ENCODE data around the gene RNF223. TPM values are rescaled to one million over a fixed set of nuclear protein-coding genes. Genes with fewer than 3 reads are reported as not detected.
"Not testable (repeated sequence)": the region's sequence is repeated elsewhere in the genome, so short reads cannot be mapped to it uniquely, and the experiment has no call there.

The RNF223 gene
- total RNA-seq, 4 donors from 2014 or later, result not detected

GRCh38 chr1:1106510-1107221 is 32.6 kb upstream of the RNF223 start:
- no peaks in the 10 kb centered on the region for H3K27me3 ChIP-seq
- 90 to 99% methylated on average over 8 to 9 of the region's 31 CpGs for WGBS, 2 donors
- H3K9me3 ChIP-seq, result peaks cover 0 to 3% (median 0%) of the 10 kb centered on the region in 4 donors
- DNase-seq (ENCODE audit: low spot score in 2 of 2), result no peak
- no peaks in the 10 kb centered on the region for H3K4me1 ChIP-seq
- no peak for TF ChIP-seq EP300 (IDR thresholded peaks at IDR 0.05)
- H3K27ac ChIP-seq, result no peak overlapping the region
- H3K4me3 ChIP-seq, result no peak overlapping the region
- H3K36me3 ChIP-seq, result peaks cover 0 to 8% (median 0%) of the 10 kb centered on the region in 3 donors

DNA sequence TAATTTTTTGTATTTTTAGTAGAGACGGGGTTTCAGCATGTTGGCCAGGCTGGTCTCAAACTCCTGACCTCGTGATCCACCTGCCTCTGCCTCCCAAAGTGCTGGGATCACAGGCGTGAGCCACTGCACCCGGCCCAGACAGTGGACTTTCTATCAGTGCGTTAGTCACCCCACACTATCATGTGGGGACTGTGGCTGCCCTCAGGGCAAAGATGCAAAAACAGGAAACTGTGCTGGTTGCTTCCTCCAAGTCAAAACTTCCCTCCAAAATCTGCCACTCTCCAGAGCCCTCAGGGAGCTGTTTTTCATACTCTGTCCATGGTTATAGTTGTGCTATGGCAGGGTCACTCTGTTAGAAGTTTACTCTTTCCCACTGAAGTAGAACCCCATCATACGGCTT is 30.0 kb upstream of the RNF223 start:
- not testable (repeated sequence) for H3K36me3 ChIP-seq; H3K4me1 ChIP-seq; H3K9me3 ChIP-seq; DNase-seq (ENCODE audit: low spot score in 2 of 2); H3K4me3 ChIP-seq; H3K27ac ChIP-seq; H3K27me3 ChIP-seq
- WGBS, 2 donors, result 75 to 80% methylated on average over 6 of the region's 6 CpGs

DNA sequence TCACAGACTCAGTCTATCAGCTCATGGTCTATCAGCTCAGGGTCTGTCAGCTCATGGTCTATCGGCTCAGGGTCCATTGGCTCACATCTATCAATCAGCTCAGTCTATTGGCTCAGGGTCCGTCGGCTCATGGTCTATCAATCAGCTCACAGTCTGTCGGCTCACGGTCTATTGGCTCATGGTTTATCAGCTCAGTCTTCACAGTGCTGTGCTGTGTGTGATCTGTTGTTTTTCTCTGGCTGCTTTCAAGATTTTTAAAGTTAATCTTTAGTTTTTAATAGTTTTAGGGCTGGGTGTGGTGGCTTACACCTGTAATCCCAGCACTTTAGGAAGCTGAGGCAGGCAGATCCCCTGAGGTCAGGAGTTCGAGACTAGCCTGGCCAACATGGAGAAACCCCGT is 27.4 kb upstream of the RNF223 start:
- H3K27me3 ChIP-seq, result peaks cover 0 to 5% of the 10 kb centered on the region in 2 donors
- H3K27ac ChIP-seq, result no peak overlapping the region
- no peak for DNase-seq (ENCODE audit: low spot score in 2 of 2)
- no peak overlapping the region for H3K4me3 ChIP-seq
- no peaks in the 10 kb centered on the region for H3K36me3 ChIP-seq
- H3K4me1 ChIP-seq, result no peaks in the 10 kb centered on the region
- TF ChIP-seq POLR2A (IDR thresholded peaks at IDR 0.05) (no peak), EP300 (IDR thresholded peaks at IDR 0.05) (no peak)
- TF ChIP-seq, protein P1, sequence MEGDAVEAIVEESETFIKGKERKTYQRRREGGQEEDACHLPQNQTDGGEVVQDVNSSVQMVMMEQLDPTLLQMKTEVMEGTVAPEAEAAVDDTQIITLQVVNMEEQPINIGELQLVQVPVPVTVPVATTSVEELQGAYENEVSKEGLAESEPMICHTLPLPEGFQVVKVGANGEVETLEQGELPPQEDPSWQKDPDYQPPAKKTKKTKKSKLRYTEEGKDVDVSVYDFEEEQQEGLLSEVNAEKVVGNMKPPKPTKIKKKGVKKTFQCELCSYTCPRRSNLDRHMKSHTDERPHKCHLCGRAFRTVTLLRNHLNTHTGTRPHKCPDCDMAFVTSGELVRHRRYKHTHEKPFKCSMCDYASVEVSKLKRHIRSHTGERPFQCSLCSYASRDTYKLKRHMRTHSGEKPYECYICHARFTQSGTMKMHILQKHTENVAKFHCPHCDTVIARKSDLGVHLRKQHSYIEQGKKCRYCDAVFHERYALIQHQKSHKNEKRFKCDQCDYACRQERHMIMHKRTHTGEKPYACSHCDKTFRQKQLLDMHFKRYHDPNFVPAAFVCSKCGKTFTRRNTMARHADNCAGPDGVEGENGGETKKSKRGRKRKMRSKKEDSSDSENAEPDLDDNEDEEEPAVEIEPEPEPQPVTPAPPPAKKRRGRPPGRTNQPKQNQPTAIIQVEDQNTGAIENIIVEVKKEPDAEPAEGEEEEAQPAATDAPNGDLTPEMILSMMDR (IDR thresholded peaks at IDR 0.05), result no peak
- WGBS, 2 donors, result 85 to 90% methylated on average over 7 of the region's 7 CpGs
- no peaks in the 10 kb centered on the region for H3K9me3 ChIP-seq

DNA sequence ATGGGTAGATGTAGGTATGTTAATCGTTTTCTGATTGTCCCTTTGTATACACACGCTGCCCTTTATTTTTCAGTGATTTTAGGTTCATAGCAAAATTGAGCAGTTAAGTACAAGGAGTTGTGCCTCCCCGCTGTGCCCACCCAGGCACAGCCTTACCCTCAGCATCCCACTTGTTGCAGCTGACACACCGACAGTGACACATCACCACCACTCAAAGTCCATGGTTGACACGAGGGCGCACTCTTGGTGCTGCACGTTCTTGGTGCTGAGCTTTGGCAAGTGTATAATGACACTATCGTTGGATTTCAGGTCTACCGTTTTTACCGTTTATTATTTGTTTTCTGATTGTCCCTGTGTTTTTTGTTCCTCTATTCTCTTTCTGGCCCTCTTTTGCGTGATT is 26.2 kb upstream of the RNF223 start:
- DNase-seq (ENCODE audit: low spot score in 2 of 2), result no peak
- H3K27ac ChIP-seq, result no peak overlapping the region
- H3K36me3 ChIP-seq, result no peaks in the 10 kb centered on the region
- no peaks in the 10 kb centered on the region for H3K4me1 ChIP-seq
- TF ChIP-seq, protein P1 (IDR thresholded peaks at IDR 0.05), result no peak
- no peak for TF ChIP-seq POLR2A (IDR thresholded peaks at IDR 0.05)
- no peak for TF ChIP-seq EP300 (IDR thresholded peaks at IDR 0.05)
- peaks cover 0 to 5% of the 10 kb centered on the region in 2 donors for H3K27me3 ChIP-seq
- WGBS, 2 donors, result 97% methylated on average over 11 of the region's 11 CpGs
- H3K9me3 ChIP-seq, result no peaks in the 10 kb centered on the region
- no peak overlapping the region for H3K4me3 ChIP-seq

DNA sequence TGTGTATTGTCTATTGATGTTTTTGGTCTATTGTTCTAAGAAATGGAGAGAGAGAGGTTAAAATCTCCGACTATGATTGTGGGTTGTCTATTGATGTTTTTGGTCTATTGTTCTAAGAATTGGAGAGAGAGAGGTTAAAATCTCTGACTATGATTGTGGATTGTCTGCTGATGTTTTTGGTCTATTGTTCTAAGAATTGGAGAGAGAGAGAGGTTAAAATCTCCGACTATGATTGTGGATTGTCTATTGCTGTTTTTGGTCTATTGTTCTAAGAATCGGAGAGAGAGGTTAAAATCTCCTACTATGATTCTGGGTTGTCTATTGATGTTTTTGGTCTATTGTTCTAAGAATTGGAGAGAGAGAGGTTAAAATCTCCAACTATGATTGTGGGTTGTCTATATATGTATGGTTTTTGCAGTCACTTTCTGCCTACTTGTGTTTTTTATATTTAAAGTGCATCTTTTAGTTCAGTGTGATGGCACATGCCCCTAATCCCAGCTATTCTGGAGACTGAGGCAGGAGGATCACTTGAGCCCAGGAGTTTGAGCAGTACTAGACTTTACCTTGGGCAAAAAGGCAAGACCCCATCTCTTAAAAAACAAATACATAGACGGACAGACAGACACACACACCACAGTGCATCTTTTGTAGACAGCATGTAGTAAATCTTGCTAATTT is 25.5 kb upstream of the RNF223 start:
- no peak overlapping the region for H3K4me3 ChIP-seq
- DNase-seq (ENCODE audit: low spot score in 2 of 2), result no peak
- peaks cover 0 to 5% of the 10 kb centered on the region in 2 donors for H3K27me3 ChIP-seq
- 66 to 74% methylated on average over 4 of the region's 4 CpGs for WGBS, 2 donors
- TF ChIP-seq, protein P1 (IDR thresholded peaks at IDR 0.05), result no peak
- TF ChIP-seq EP300 (IDR thresholded peaks at IDR 0.05) (no peak), POLR2A (IDR thresholded peaks at IDR 0.05) (no peak)
- H3K4me1 ChIP-seq, result no peaks in the 10 kb centered on the region
- H3K9me3 ChIP-seq, result no peaks in the 10 kb centered on the region
- H3K27ac ChIP-seq, result no peak overlapping the region
- H3K36me3 ChIP-seq, result no peaks in the 10 kb centered on the region

DNA sequence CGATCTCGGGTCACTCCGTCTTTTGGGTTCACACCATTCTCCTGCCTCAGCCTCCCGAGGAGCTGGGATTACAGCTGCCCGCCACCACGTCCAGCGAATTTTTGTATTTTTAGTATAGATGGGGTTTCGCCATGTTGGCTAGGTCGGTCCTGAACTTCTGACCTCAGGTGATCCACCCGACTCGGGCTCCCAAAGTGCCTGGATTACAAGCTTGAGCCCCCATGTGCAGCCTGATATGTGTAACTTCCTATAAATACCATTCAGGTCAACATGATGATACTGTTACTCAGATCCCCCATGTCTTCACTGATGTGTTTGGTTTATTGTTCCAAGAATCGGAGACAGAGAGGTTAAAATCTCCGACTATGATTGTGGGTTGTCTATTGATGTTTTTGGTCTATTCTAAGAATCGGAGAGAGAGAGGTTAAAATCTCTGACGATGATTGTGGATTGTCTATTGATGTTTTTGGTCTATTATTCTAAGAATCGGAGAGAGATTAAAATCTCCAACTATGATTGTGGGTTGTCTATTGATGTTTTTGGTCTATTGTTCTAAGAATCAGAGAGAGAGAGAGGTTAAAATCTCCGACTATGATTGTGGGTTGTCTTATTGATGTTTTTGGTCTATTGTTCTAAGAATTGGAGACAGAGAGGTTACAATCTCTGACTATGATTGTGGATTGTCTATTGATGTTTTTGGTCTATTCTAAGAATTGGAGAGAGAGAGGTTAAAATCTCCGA is 24.7 kb upstream of the RNF223 start:
- 74 to 85% methylated on average over 18 of the region's 18 CpGs for WGBS, 2 donors
- Histone ChIP-seq H3K27me3 (peaks cover 0 to 5% of the 10 kb centered on the region in 2 donors), H3K36me3 (no peaks in the 10 kb centered on the region), H3K27ac (no peak overlapping the region), H3K4me1 (no peaks in the 10 kb centered on the region), H3K9me3 (no peaks in the 10 kb centered on the region), H3K4me3 (no peak overlapping the region)
- no peak for DNase-seq (ENCODE audit: low spot score in 2 of 2)
- TF ChIP-seq EP300 (IDR thresholded peaks at IDR 0.05) (no peak), POLR2A (IDR thresholded peaks at IDR 0.05) (no peak)
- TF ChIP-seq, protein P1 (IDR thresholded peaks at IDR 0.05), result no peak

DNA sequence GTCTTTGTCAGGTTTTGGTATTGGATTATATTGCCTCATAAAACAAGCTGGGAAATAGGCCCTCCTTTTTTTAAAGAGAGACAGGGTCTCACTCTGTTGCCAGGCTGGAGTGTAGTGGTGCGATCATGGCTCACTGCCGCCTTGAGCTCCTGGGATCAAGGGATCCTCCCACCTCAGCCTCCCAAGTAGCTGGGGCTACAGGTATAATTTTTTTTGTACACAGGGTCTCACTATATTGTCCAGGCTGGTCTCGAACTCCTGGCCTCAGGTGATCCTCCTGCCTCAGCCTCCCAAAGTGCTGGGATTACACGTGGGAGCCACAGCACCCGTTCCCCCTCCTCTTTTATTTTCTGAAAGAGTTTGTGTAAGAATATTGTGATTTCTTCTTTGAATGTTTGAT is 22.0 kb upstream of the RNF223 start:
- not testable (repeated sequence) for H3K4me3 ChIP-seq; H3K36me3 ChIP-seq; H3K27ac ChIP-seq; H3K9me3 ChIP-seq; DNase-seq (ENCODE audit: low spot score in 2 of 2); H3K4me1 ChIP-seq; H3K27me3 ChIP-seq
- WGBS, 2 donors, result 90 to 98% methylated on average over 5 of the region's 5 CpGs

Measured in tibial nerve (tissue), 4 donors.